Gastrocnemius medialis (tissue), 4 donors: Measurements from ENCODE around the gene ZNF407. TPM values are rescaled to one million over a fixed set of nuclear protein-coding genes. Genes with fewer than 3 reads are reported as not detected.
"Not testable (repeated sequence)": the region's sequence is repeated elsewhere in the genome, so short reads cannot be mapped to it uniquely, and the experiment has no call there.

Experiments
- ATAC-seq, 2 donors: fragments of 150-250 bp; one replicate each; pipeline ENCODE4 v1.9.1; 2016
- DNase-seq, 2 donors: peaks; one replicate each; pipeline ENCODE4 v3.0.0-alpha.2; 2019
- H3K27ac ChIP-seq, 4 donors: fragments of 200-600 bp; sonication (generic); 1 replicate in 1 of 4; 2 replicates in 3 of 4; pipeline ENCODE4 v1.5.1; 2016 to 2018; ENCODE audit warnings: mild to moderate bottlenecking in 2 of 4, moderate library complexity in 1 of 4
- H3K27me3 ChIP-seq, 3 donors: fragments of 200-600 bp; sonication (generic) in 2 of 3; 1 replicate in 1 of 3; 2 replicates in 2 of 3; pipeline versions ENCODE4 v1.5.1 to v1.6.0; 2016 to 2019; ENCODE audit warnings: mild to moderate bottlenecking in 1 of 3, moderate library complexity in 1 of 3
- H3K36me3 ChIP-seq, 2 donors: fragments of 200-600 bp; sonication (generic) in 1 of 2; one replicate each; pipeline ENCODE4 v1.5.1; 2017 to 2018
- H3K4me1 ChIP-seq, 2 donors: fragments of 200-600 bp; sonication (generic) in 1 of 2; one replicate each; pipeline ENCODE4 v1.5.1; 2016 to 2017; ENCODE audit warnings: mild to moderate bottlenecking in 2 of 2
- H3K4me3 ChIP-seq, 4 donors: fragments of 200-600 bp; sonication (generic) in 3 of 4; 1 replicate in 1 of 4; 2 replicates in 3 of 4; pipeline ENCODE4 v1.5.1; 2016 to 2019; ENCODE audit warnings: mild to moderate bottlenecking in 2 of 4
- H3K9me3 ChIP-seq, 3 donors: fragments of 200-600 bp; sonication (generic) in 2 of 3; 1 replicate in 1 of 3; 2 replicates in 2 of 3; pipeline ENCODE4 v1.5.1; 2016 to 2019
- POLR2A ChIP-seq, 2 donors: fragments of 450-650 bp; IDR thresholded peaks; one replicate each; pipeline ENCODE4 v1.6.1; 2017; ENCODE audit warnings: antibody characterized with exemption in 2 of 2, mild to moderate bottlenecking in 2 of 2, moderate library complexity in 2 of 2
- in situ Hi-C, 4 donors: fragments of 200-750 bp; cut with MboI; loops; one replicate each; pipeline versions ENCODE4 v1.15.0 to v1.8.0; 2017; ENCODE audit warnings: low sequenced_read_pairs in 4 of 4
- intact Hi-C: fragments of 100-400 bp; cut with DNase I; formaldehyde crosslinking; loops from one replicate; pipeline ENCODE4 v1.15.1; 2023; ENCODE audit warnings: low total_unique reads
- total RNA-seq, 4 donors: library from RNA; depleted of rRNA; stranded (reverse); fragments of >200 nt; gene quantifications; one replicate each; pipeline versions ENCODE4 v1.1.0 to v1.2.3, GENCODE V29; 2016
- TF ChIP-seq, protein P1 (sequence below), 5 experiments: fragments of 450-650 bp in 3 of 5; fragments of 200-600 bp in 2 of 5; sonication (generic) in 2 of 5; IDR thresholded peaks in 4 of 5; conservative IDR thresholded peaks in 1 of 5; 1 replicate in 4 of 5; 2 replicates in 1 of 5; pipeline ENCODE4 v1.5.1; 2016 to 2019; ENCODE audit warnings: antibody characterized with exemption in 5 of 5, mild to moderate bottlenecking in 3 of 5, moderate library complexity in 3 of 5

The ZNF407 gene
- total RNA-seq, 4 donors from 2014 or later: 5.9 to 11.4 (median 9.2) TPM

DNA sequence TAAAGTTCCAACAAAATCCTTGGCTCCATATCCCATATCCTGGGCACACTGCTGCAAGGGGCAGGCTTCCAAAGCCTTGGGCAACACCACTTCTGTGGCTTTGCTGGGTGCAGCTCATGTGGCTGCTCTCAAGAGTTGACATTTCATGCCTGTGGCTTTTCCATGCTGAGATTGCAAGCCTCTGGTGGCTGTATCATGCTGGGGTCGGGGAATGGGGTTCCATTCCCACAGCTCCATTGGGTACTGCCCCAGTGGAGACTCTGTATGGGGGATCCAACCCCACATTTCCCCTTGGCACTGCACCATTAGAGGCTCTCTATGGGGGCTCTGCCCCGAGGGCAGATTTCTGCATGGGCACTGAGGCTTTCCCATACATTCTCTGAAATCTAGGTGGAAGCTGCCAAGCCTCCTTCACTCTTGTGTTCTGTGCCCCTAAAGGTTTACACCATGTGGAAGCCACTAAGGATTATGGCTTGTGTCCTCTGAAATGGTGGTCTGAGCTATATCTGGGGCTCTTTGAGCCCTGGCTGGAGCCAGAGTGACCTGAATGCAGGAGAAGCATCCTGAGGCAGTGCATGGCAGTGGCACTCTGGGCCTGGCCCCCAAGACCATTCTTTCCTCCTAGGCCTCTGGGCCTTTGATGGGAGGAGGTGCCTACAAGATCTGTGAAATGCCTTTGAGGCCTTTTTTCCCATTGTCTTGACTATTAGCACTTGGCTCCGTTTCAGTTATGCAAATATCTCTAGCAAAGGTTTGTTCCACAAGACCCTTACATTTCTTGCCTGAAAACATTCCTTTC, 503.4 kb downstream of the ZNF407 start:
- H3K9me3 ChIP-seq: no peaks in the 10 kb centered on the region
- H3K36me3 ChIP-seq: no peaks in the 10 kb centered on the region
- intact Hi-C loops: no loop called here
- H3K4me3 ChIP-seq: no peak overlapping the region
- no peaks in the 10 kb centered on the region for H3K27me3 ChIP-seq
- in situ Hi-C loops: no loop called here
- no peak for ATAC-seq
- no peak overlapping the region for H3K27ac ChIP-seq
- TF ChIP-seq POLR2A (IDR thresholded peaks at IDR 0.05): no peak
- TF ChIP-seq, protein P1, sequence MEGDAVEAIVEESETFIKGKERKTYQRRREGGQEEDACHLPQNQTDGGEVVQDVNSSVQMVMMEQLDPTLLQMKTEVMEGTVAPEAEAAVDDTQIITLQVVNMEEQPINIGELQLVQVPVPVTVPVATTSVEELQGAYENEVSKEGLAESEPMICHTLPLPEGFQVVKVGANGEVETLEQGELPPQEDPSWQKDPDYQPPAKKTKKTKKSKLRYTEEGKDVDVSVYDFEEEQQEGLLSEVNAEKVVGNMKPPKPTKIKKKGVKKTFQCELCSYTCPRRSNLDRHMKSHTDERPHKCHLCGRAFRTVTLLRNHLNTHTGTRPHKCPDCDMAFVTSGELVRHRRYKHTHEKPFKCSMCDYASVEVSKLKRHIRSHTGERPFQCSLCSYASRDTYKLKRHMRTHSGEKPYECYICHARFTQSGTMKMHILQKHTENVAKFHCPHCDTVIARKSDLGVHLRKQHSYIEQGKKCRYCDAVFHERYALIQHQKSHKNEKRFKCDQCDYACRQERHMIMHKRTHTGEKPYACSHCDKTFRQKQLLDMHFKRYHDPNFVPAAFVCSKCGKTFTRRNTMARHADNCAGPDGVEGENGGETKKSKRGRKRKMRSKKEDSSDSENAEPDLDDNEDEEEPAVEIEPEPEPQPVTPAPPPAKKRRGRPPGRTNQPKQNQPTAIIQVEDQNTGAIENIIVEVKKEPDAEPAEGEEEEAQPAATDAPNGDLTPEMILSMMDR (IDR thresholded peaks at IDR 0.05 in 4 of 5, conservative IDR thresholded peaks at IDR 0.05 in 1 of 5): no peak
- H3K4me1 ChIP-seq: no peaks in the 10 kb centered on the region
- DNase-seq: no peak

DNA sequence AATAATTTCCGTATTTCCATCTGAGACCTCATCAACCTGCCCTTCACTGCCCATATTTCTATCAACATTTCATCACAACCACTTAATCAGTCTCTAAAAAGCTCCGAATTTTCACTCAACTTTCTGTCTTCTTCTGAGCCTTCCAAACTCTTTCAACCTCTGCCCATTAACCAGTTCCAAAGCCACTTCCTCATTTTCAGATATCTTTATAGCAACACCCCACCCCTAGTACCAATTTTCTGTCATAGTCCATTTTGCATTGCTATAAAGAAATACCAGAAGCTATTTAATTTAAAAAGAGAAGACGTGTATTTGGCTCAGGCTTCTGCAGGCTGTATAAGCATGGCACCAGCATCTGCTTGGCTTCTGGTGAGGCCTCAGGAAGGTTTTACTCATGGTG, 504.2 kb downstream of the ZNF407 start:
- intact Hi-C loops (no loop called here), in situ Hi-C loops (no loop called here)
- ATAC-seq (no peak), DNase-seq (no peak)
- TF ChIP-seq, protein P1 (IDR thresholded peaks at IDR 0.05 in 4 of 5, conservative IDR thresholded peaks at IDR 0.05 in 1 of 5): no peak
- no peak for TF ChIP-seq POLR2A (IDR thresholded peaks at IDR 0.05)
- H3K36me3 ChIP-seq: no peaks in the 10 kb centered on the region
- no peaks in the 10 kb centered on the region for H3K9me3 ChIP-seq
- H3K27ac ChIP-seq: no peak overlapping the region
- H3K27me3 ChIP-seq: no peaks in the 10 kb centered on the region
- H3K4me3 ChIP-seq: no peak overlapping the region
- no peaks in the 10 kb centered on the region for H3K4me1 ChIP-seq

DNA sequence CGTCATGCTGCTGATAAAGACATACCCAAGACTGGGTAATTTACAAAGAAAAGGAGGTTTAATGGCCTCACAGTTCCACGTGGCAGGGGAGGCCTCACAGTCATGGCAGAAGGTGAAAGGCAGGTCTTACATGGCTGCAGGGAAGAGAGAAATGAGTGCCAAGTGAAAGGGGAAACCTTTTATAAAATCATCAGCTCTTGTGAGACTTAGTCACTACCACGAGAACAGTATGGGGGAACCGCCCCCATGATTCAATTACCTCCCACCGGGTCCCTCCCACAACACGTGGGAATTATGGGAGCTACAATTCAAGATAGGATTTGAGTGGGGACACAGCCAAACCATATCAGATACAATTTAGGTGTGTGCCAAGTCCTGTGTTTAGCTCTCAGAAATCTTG, 506.4 kb downstream of the ZNF407 start:
- H3K27me3 ChIP-seq, ATAC-seq, H3K9me3 ChIP-seq, intact Hi-C loops, H3K27ac ChIP-seq, H3K36me3 ChIP-seq, in situ Hi-C loops, DNase-seq, H3K4me3 ChIP-seq, H3K4me1 ChIP-seq: not testable (repeated sequence)

DNA sequence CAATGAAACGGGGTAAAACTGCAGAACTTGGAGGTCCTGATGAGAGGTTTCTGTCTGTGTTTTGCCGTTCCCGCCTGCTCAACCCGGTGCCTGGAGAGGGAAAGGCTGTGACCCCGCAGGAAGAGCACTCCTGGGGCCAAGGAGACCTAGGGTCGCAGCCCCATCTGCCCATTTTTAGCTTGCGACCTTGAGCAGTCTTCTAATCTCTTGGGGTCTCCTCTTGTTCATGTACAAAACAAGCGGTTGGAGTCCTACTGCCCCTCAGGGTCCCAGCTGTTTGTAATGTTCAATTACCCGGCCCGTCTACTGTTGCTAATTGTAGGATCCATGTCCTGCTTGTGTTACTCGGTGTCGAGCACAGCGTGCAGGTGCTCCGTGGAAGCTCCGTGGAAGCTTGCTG, 506.8 kb downstream of the ZNF407 start:
- in situ Hi-C loops (no loop called here), intact Hi-C loops (no loop called here)
- TF ChIP-seq, protein P1 (IDR thresholded peaks at IDR 0.05 in 4 of 5, conservative IDR thresholded peaks at IDR 0.05 in 1 of 5): no peak

DNA sequence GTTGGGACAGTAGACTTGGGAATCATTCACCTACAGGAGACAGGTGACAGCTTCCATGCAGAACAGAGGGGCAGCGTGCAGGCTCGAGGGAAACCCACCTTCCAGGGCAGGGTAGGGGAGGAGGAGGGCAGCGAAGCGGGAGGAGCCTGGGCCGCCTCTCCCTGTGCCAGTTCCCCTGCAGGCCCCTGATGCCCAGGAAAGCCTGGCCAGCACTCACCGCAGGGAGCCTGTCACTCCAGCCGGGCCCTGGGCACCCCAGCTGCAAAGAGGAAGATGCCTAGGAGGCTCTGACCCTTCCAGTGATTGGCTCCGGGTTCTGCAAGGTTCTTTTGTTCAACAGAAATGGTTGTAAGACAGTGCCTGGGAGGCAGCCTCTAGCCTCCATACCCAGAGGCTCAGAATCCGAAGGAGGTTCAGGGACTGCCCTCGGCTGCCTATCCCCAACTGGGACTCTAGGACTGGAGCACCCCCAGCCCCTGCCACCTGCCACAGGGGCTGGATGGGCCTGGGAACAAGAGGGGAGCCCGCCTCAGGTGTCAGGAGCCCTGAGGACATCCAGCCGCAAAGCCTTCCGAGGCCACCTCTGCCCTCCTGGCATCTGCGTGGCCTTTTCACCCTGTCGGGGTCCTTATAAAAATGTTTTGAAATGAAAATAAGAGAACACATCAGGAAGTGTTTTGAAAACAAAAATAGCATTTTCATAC, 508.0 kb downstream of the ZNF407 start:
- no peak for TF ChIP-seq POLR2A (IDR thresholded peaks at IDR 0.05)
- TF ChIP-seq, protein P1 (IDR thresholded peaks at IDR 0.05 in 4 of 5, conservative IDR thresholded peaks at IDR 0.05 in 1 of 5): no peak
- in situ Hi-C loops: no loop called here
- H3K27me3 ChIP-seq: no peaks in the 10 kb centered on the region
- intact Hi-C loops: no loop called here
- H3K27ac ChIP-seq: no peak overlapping the region
- no peaks in the 10 kb centered on the region for H3K9me3 ChIP-seq
- no peak overlapping the region for H3K4me3 ChIP-seq
- H3K36me3 ChIP-seq: no peaks in the 10 kb centered on the region
- DNase-seq (no peak), ATAC-seq (no peak)
- H3K4me1 ChIP-seq: no peaks in the 10 kb centered on the region

More for the DNA sequence above, 506.8 kb downstream of the ZNF407 start:
- ATAC-seq: no peak
- no peaks in the 10 kb centered on the region for H3K4me1 ChIP-seq
- no peak overlapping the region for H3K27ac ChIP-seq
- no peak overlapping the region for H3K4me3 ChIP-seq
- H3K27me3 ChIP-seq: no peaks in the 10 kb centered on the region
- H3K9me3 ChIP-seq: no peaks in the 10 kb centered on the region
- DNase-seq: no peak
- H3K36me3 ChIP-seq: no peaks in the 10 kb centered on the region
